Measurements from ENCODE around the gene PNLDC1. TPM values are rescaled to one million over a fixed set of nuclear protein-coding genes. Genes with fewer than 3 reads are reported as not detected.

PNLDC1 gene
- total and polyA plus RNA-seq, 9 of the 15 experiments (the other 6 are each of a cell fraction or from before 2014, with no cell fraction given) = 0.12 TPM; not detected in 8

DNA sequence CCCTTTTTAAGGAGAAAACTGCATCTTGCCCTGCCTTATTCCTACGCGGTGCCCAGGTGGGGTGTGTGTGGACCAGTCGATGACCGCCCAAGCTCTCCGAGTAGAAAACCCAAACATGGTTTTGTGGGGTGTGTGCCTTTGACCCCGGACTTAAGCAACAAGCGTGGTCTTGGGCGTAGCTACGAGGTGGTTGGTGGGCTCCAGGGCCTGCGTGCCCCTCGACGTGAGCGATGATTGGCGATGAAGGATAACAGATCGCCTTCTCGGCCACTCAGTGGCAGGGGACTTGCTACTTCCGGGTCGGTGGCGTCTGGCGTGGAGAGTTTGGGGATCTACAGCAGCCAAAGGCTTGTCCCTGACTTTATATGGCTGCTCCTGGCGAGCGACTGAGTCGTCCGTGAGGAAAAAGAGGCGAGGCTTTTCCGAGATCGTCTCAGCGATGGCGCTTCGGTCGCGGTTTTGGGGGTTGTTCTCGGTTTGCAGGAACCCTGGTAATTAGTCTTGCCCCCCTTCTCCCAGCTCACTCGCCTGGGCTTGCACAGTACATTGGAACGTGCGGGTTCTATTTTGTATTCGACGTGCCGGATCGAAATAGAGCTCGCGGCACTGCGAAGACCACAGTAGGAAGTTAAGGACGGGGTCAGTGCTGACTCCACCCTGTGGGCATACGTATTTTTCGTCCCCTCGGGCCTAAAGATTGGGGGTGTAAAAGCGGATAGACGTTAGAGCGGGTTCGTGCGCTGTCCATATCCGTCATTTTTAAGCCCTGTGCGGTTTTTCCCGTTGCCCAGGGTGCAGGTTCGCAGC, 9.7 kb upstream of the PNLDC1 start, which contains the start of gene MRPL18 (continued):
- TF ChIP-seq, protein P1, sequence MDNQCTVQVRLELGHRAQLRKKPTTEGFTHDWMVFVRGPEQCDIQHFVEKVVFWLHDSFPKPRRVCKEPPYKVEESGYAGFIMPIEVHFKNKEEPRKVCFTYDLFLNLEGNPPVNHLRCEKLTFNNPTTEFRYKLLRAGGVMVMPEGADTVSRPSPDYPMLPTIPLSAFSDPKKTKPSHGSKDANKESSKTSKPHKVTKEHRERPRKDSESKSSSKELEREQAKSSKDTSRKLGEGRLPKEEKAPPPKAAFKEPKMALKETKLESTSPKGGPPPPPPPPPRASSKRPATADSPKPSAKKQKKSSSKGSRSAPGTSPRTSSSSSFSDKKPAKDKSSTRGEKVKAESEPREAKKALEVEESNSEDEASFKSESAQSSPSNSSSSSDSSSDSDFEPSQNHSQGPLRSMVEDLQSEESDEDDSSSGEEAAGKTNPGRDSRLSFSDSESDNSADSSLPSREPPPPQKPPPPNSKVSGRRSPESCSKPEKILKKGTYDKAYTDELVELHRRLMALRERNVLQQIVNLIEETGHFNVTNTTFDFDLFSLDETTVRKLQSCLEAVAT (IDR thresholded peaks at IDR 0.05) = peak; percentile 42 to 71; a peak in 2 of 4 replicates
- TF ChIP-seq ZBTB40 (IDR thresholded peaks at IDR 0.05) (peak; percentile 58), ZBTB40 (CRISPR knock-in tag; IDR thresholded peaks at IDR 0.05) (no peak), NR3C1 (CRISPR knock-in tag; IDR thresholded peaks at IDR 0.05) (no peak), ZNF561 (CRISPR knock-in tag; conservative IDR thresholded peaks at IDR 0.05) (no peak), HMG20B (CRISPR knock-in tag; IDR thresholded peaks at IDR 0.05) (no peak), FOXO4 (CRISPR knock-in tag; IDR thresholded peaks at IDR 0.05) (no peak), ZNF717 (CRISPR knock-in tag; IDR thresholded peaks at IDR 0.05) (no peak), TRIM28 (IDR thresholded peaks at IDR 0.05) (no peak), SMAD3 (CRISPR knock-in tag; conservative IDR thresholded peaks at IDR 0.05) (peak; percentile 57; the same call in 1 of the 2 replicates), PHF21A (IDR thresholded peaks at IDR 0.05; ENCODE audit: borderline replicate concordance, low read depth) (no peak), ADNP (tag; IDR thresholded peaks at IDR 0.05) (no peak), ZNF740 (CRISPR knock-in tag; IDR thresholded peaks at IDR 0.05) (no peak), ZNF740 (tag; IDR thresholded peaks at IDR 0.05) (no peak; a peak in 1 of 4 replicates), CBX1 (IDR thresholded peaks at IDR 0.05; ENCODE audit: low read depth) (0 out of 2 replicates have a peak, but pooled peaks have one; percentile 31)
